Measurements from ENCODE around the gene ATP11B. TPM values are rescaled to one million over a fixed set of nuclear protein-coding genes. Genes with fewer than 3 reads are reported as not detected.

The ATP11B gene
- total and polyA plus RNA-seq, 9 of the 15 experiments (the other 6 are each of a cell fraction or from before 2014, with no cell fraction given) = 11.9 to 68.7 (median 41.8) TPM

DNA sequence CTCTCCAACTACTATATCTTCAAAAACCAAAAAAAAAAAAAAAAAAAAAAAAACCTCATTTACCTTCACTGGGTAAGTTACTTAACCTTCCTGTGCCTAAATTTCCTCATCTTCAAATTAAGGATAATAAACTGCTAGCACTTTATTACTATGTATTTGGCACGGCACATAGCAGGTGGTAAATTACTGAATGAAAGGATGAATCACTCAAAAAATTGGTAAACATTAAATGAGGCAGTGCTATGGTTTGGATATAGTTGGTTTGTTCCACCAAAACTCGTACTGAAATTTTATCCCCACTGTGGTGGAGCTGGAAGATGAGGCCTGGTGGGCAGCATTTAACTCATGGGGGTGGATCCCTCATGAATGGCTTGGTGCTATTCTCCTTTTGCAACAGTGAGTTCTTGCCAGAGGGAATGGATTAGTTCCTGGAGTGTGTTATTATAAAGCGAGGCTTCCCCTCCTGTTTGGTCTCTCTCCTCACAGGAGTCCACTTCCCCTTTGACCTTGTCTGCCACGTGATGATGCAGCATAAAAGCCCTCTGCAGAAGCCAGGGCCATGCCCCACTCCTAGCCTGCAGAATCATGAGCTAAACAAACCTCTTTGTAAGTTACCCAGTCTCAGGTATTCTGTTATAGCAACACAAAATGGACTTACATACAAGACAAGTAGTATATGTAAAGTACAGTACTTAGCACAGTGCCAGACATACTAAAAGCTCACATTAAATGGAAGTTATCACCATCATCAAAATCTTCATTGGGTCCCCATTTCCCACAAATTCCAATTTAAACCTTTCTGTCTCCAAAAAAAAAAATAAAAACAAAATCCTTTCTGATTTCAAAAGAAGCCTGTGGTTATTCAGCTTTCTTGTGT, 166.4 kb downstream of the ATP11B start (continued):
- TF ChIP-seq SRSF1 (IDR thresholded peaks at IDR 0.05; ENCODE audit: low read depth, low read length) (no peak), SRSF7 (optimal IDR thresholded peaks at IDR 0.05; ENCODE audit: low read depth, low read length) (no peak), SNIP1 (IDR thresholded peaks at IDR 0.05; ENCODE audit: low read depth) (no peak), TEAD2 (tag; IDR thresholded peaks at IDR 0.05) (no peak), ZNF740 (CRISPR knock-in tag; IDR thresholded peaks at IDR 0.05) (no peak), ZNF740 (tag; IDR thresholded peaks at IDR 0.05) (no peak), E2F3 (CRISPR knock-in tag; IDR thresholded peaks at IDR 0.05) (no peak), CREB1 (IDR thresholded peaks at IDR 0.05) (no peak), CREB1 (CRISPR knock-in tag; IDR thresholded peaks at IDR 0.05) (no peak), ZNF316 (IDR thresholded peaks at IDR 0.05) (peak; percentile 91), JUN (IDR thresholded peaks at IDR 0.05; ENCODE audit: borderline replicate concordance, low read depth, low read length) (no peak), JUN (CRISPR knock-in tag; IDR thresholded peaks at IDR 0.05; ENCODE audit: borderline replicate concordance) (no peak), BCLAF1 (IDR thresholded peaks at IDR 0.05; ENCODE audit: borderline replicate concordance in 1 of 2, control insufficient read depth in 1 of 2, low read depth in 2 of 2, low read length in 1 of 2) (no peak)
- TF ChIP-seq, protein P1, sequence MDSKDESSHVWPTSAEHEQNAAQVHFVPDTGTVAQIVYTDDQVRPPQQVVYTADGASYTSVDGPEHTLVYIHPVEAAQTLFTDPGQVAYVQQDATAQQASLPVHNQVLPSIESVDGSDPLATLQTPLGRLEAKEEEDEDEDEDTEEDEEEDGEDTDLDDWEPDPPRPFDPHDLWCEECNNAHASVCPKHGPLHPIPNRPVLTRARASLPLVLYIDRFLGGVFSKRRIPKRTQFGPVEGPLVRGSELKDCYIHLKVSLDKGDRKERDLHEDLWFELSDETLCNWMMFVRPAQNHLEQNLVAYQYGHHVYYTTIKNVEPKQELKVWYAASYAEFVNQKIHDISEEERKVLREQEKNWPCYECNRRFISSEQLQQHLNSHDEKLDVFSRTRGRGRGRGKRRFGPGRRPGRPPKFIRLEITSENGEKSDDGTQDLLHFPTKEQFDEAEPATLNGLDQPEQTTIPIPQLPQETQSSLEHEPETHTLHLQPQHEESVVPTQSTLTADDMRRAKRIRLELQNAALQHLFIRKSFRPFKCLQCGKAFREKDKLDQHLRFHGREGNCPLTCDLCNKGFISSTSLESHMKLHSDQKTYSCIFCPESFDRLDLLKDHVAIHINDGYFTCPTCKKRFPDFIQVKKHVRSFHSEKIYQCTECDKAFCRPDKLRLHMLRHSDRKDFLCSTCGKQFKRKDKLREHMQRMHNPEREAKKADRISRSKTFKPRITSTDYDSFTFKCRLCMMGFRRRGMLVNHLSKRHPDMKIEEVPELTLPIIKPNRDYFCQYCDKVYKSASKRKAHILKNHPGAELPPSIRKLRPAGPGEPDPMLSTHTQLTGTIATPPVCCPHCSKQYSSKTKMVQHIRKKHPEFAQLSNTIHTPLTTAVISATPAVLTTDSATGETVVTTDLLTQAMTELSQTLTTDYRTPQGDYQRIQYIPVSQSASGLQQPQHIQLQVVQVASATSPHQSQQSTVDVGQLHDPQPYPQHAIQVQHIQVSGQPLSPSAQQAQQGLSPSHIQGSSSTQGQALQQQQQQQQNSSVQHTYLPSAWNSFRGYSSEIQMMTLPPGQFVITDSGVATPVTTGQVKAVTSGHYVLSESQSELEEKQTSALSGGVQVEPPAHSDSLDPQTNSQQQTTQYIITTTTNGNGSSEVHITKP (IDR thresholded peaks at IDR 0.05; ENCODE audit: partially characterized antibody) = peak; percentile 91
